HepG2 (cell line): ENCODE measurements around the gene SERHL2. TPM values are rescaled to one million over a fixed set of nuclear protein-coding genes. Genes with fewer than 3 reads are reported as not detected.
A peak's percentile ranks its signal among the peaks of the same experiment; 100 is the strongest.

ENCODE experiments used
- ARID5B ChIP-seq: IDR thresholded peaks from 2 replicates; pipeline ENCODE4 v1.4.0; 2020; ENCODE audit warnings: mild to moderate bottlenecking, missing genetic modification reagents
- ATAD3A ChIP-seq: sonication (generic); formaldehyde crosslinking; IDR thresholded peaks from 2 replicates; pipeline ENCODE4 v1.4.0; 2020; ENCODE audit warnings: missing genetic modification reagents
- GLMP ChIP-seq: sonication (generic); formaldehyde crosslinking; IDR thresholded peaks from 2 replicates; pipeline ENCODE4 v1.9.0; 2021; ENCODE audit warnings: missing genetic modification reagents, mild to moderate bottlenecking, borderline replicate concordance
- NFYC ChIP-seq: IDR thresholded peaks from 2 replicates; pipeline ENCODE4 v1.6.1; 2016; ENCODE audit warnings: missing genetic modification reagents, missing compliant biosample characterization
- SALL1 ChIP-seq: sonication (generic); formaldehyde crosslinking; IDR thresholded peaks from 2 replicates; pipeline ENCODE4 v1.8.0; 2022; ENCODE audit warnings: mild to moderate bottlenecking, missing genetic modification reagents
- SYNCRIP ChIP-seq: fragments of 200-400 bp; formaldehyde crosslinking; IDR thresholded peaks from 2 replicates; pipeline ENCODE4 v1.6.1; 2018; ENCODE audit warnings: mild to moderate bottlenecking, low read depth, low read length; ENCODE audit not compliant: insufficient read depth
- TP53 ChIP-seq: sonication (generic); formaldehyde crosslinking; conservative IDR thresholded peaks from 2 replicates; pipeline ENCODE4 v1.4.0; 2020; ENCODE audit warnings: missing genetic modification reagents
- ZFP37 ChIP-seq: sonication (generic); formaldehyde crosslinking; IDR thresholded peaks from 2 replicates; pipeline ENCODE4 v1.4.0; 2020; ENCODE audit warnings: missing genetic modification reagents, borderline replicate concordance
- ZNF12 ChIP-seq: sonication (generic); formaldehyde crosslinking; IDR thresholded peaks from 2 replicates; pipeline ENCODE4 v1.5.0; 2020; ENCODE audit warnings: missing genetic modification reagents
- ZNF331 ChIP-seq: sonication (generic); formaldehyde crosslinking; IDR thresholded peaks from 2 replicates; pipeline ENCODE4 v1.4.0; 2020; ENCODE audit warnings: missing genetic modification reagents
- polyA plus RNA-seq, 8 experiments: library from polyadenylated mRNA; depleted of rRNA in 3 of 8; stranded (reverse) in 7 of 8; unstranded in 1 of 8; fragments of >200 nt; fragmentation: Illumina TruSeq in 4 of 8; extraction: Trizol in 4 of 8; gene quantifications; 2 replicates each; pipeline versions ENCODE4 v1.2.1 to v1.2.3, GENCODE V29; 2011 to 2016; ENCODE audit warnings: low read depth in 4 of 8, missing spikeins in 1 of 8, mixed read lengths in 1 of 8; ENCODE audit not compliant: insufficient read depth in 1 of 8
- total RNA-seq, 5 experiments: library from RNA; depleted of rRNA; stranded (reverse); fragments of >200 nt; fragmentation: Illumina TruSeq; extraction: Trizol; gene quantifications; 2 replicates each; pipeline ENCODE4 v1.2.3, GENCODE V29; 2016; ENCODE audit warnings: low read depth in 1 of 5
- TF ChIP-seq, protein P1 (sequence below): fragments of 450-650 bp; IDR thresholded peaks from 2 replicates; pipeline ENCODE4 v1.6.1; 2017
- TF ChIP-seq, protein P2 (sequence below): sonication (generic); formaldehyde crosslinking; IDR thresholded peaks from 2 replicates; pipeline ENCODE4 v1.5.0; 2020; ENCODE audit warnings: missing genetic modification reagents, mild to moderate bottlenecking, borderline replicate concordance
- TF ChIP-seq, protein P3 (sequence below): sonication (generic); formaldehyde crosslinking; IDR thresholded peaks from 2 replicates; pipeline ENCODE4 v1.4.0; 2020; ENCODE audit warnings: missing genetic modification reagents
- TF ChIP-seq, protein P4 (sequence below): sonication (generic); formaldehyde crosslinking; IDR thresholded peaks from 2 replicates; pipeline ENCODE4 v1.8.0; 2022; ENCODE audit warnings: missing genetic modification reagents, mild to moderate bottlenecking, moderate library complexity, borderline replicate concordance

Gene SERHL2
- total and polyA plus RNA-seq, 2 of the 13 experiments (the other 11 are each of a cell fraction or from before 2014, with no cell fraction given) = 1.0 to 1.8 TPM

- TF ChIP-seq, protein P1, sequence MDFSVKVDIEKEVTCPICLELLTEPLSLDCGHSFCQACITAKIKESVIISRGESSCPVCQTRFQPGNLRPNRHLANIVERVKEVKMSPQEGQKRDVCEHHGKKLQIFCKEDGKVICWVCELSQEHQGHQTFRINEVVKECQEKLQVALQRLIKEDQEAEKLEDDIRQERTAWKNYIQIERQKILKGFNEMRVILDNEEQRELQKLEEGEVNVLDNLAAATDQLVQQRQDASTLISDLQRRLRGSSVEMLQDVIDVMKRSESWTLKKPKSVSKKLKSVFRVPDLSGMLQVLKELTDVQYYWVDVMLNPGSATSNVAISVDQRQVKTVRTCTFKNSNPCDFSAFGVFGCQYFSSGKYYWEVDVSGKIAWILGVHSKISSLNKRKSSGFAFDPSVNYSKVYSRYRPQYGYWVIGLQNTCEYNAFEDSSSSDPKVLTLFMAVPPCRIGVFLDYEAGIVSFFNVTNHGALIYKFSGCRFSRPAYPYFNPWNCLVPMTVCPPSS = no peak
- TF ChIP-seq SALL1 (peak; percentile 75), ARID5B (CRISPR knock-in tag) (peak; percentile 60), ATAD3A (CRISPR knock-in tag) (no peak), TP53 (CRISPR knock-in tag) (no peak), ZFP37 (CRISPR knock-in tag) (no peak), SYNCRIP (no peak), ZNF12 (no peak), NFYC (CRISPR knock-in tag) (no peak), GLMP (CRISPR knock-in tag) (no peak), ZNF331 (CRISPR knock-in tag) (peak; percentile 67)
- TF ChIP-seq, protein P2, sequence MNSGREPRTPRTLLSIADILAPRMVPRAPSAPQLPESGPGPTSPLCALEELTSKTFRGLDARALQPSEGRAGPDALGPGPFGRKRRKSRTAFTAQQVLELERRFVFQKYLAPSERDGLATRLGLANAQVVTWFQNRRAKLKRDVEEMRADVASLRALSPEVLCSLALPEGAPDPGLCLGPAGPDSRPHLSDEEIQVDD (CRISPR knock-in tag) = no peak
- TF ChIP-seq, protein P3, sequence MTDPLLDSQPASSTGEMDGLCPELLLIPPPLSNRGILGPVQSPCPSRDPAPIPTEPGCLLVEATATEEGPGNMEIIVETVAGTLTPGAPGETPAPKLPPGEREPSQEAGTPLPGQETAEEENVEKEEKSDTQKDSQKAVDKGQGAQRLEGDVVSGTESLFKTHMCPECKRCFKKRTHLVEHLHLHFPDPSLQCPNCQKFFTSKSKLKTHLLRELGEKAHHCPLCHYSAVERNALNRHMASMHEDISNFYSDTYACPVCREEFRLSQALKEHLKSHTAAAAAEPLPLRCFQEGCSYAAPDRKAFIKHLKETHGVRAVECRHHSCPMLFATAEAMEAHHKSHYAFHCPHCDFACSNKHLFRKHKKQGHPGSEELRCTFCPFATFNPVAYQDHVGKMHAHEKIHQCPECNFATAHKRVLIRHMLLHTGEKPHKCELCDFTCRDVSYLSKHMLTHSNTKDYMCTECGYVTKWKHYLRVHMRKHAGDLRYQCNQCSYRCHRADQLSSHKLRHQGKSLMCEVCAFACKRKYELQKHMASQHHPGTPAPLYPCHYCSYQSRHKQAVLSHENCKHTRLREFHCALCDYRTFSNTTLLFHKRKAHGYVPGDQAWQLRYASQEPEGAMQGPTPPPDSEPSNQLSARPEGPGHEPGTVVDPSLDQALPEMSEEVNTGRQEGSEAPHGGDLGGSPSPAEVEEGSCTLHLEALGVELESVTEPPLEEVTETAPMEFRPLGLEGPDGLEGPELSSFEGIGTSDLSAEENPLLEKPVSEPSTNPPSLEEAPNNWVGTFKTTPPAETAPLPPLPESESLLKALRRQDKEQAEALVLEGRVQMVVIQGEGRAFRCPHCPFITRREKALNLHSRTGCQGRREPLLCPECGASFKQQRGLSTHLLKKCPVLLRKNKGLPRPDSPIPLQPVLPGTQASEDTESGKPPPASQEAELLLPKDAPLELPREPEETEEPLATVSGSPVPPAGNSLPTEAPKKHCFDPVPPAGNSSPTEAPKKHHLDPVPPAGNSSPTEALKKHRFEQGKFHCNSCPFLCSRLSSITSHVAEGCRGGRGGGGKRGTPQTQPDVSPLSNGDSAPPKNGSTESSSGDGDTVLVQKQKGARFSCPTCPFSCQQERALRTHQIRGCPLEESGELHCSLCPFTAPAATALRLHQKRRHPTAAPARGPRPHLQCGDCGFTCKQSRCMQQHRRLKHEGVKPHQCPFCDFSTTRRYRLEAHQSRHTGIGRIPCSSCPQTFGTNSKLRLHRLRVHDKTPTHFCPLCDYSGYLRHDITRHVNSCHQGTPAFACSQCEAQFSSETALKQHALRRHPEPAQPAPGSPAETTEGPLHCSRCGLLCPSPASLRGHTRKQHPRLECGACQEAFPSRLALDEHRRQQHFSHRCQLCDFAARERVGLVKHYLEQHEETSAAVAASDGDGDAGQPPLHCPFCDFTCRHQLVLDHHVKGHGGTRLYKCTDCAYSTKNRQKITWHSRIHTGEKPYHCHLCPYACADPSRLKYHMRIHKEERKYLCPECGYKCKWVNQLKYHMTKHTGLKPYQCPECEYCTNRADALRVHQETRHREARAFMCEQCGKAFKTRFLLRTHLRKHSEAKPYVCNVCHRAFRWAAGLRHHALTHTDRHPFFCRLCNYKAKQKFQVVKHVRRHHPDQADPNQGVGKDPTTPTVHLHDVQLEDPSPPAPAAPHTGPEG = no peak
- TF ChIP-seq, protein P4, sequence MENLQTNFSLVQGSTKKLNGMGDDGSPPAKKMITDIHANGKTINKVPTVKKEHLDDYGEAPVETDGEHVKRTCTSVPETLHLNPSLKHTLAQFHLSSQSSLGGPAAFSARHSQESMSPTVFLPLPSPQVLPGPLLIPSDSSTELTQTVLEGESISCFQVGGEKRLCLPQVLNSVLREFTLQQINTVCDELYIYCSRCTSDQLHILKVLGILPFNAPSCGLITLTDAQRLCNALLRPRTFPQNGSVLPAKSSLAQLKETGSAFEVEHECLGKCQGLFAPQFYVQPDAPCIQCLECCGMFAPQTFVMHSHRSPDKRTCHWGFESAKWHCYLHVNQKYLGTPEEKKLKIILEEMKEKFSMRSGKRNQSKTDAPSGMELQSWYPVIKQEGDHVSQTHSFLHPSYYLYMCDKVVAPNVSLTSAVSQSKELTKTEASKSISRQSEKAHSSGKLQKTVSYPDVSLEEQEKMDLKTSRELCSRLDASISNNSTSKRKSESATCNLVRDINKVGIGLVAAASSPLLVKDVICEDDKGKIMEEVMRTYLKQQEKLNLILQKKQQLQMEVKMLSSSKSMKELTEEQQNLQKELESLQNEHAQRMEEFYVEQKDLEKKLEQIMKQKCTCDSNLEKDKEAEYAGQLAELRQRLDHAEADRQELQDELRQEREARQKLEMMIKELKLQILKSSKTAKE (CRISPR knock-in tag) = 0 out of 2 replicates have a peak, but pooled peaks have one; percentile 36
Measured at GRCh38 chr22:42601879-42602465, 48.2 kb downstream of the SERHL2 start (continued).
